AG09319 (cell line): ENCODE results near the gene PABPN1L.
"Not testable (repeated sequence)": the region's sequence is repeated elsewhere in the genome, so short reads cannot be mapped to it uniquely, and the experiment has no call there.

Source experiments
- DNase-seq: peaks from one replicate; pipeline ENCODE4 v3.0.0-alpha.2; 2010; ENCODE audit warnings: low read depth; ENCODE audit errors: extremely low read depth
- CTCF ChIP-seq: IDR thresholded peaks from 2 replicates; pipeline ENCODE4 v1.5.1; 2011; ENCODE audit warnings: low read depth, mild to moderate bottlenecking, inconsistent platforms, low read length, moderate library complexity

The PABPN1L gene

GRCh38 chr16:88900662-88901052 is 34.2 kb upstream of the PABPN1L start:
- TF ChIP-seq CTCF = no peak
- DNase-seq = no peak

- DNase-seq = no peak
- no peak for TF ChIP-seq CTCF
Observed at GRCh38 chr16:88899901-88900661, 33.6 kb upstream of the PABPN1L start.

GRCh38 chr16:88897696-88898425 is 31.4 kb upstream of the PABPN1L start:
- no peak for TF ChIP-seq CTCF
- no peak for DNase-seq

GRCh38 chr16:88896238-88897070 is 30.0 kb upstream of the PABPN1L start:
- no peak for DNase-seq
- no peak for TF ChIP-seq CTCF

- DNase-seq = no peak
- TF ChIP-seq CTCF = no peak
Observed at GRCh38 chr16:88895335-88895734, 28.9 kb upstream of the PABPN1L start.

GRCh38 chr16:88894681-88895300 is 28.3 kb upstream of the PABPN1L start:
- TF ChIP-seq CTCF = no peak
- DNase-seq = no peak

GRCh38 chr16:88894266-88894665 is 27.8 kb upstream of the PABPN1L start:
- not testable (repeated sequence) for DNase-seq
